K562 (cell line): Measurements from ENCODE around the gene SPIRE1. TPM values are rescaled to one million over a fixed set of nuclear protein-coding genes. Genes with fewer than 3 reads are reported as not detected.

Experiments used
- E2F8 ChIP-seq: fragments of 450-650 bp; IDR thresholded peaks from 2 replicates; pipeline ENCODE4 v1.7.1; 2018; ENCODE audit warnings: mild to moderate bottlenecking, low read depth; ENCODE audit not compliant: partially characterized antibody
- FOXJ2 ChIP-seq: fragments of 200-800 bp; sonication (Bioruptor generic); IDR thresholded peaks from 2 replicates; pipeline ENCODE4 v1.6.1; 2016; ENCODE audit warnings: missing genetic modification characterization, missing compliant biosample characterization
- OTX1 ChIP-seq: fragments of 450-650 bp; formaldehyde crosslinking; IDR thresholded peaks from 2 replicates; pipeline ENCODE4 v1.4.0; 2022; ENCODE audit warnings: mild to moderate bottlenecking
- THRAP3 ChIP-seq: fragments of 450-650 bp; IDR thresholded peaks from 2 replicates; pipeline ENCODE4 v1.6.1; 2016; ENCODE audit warnings: mild to moderate bottlenecking, inconsistent platforms, borderline replicate concordance
- ZBTB12 ChIP-seq: fragments of 250-450 bp; sonication (Bioruptor Pico); IDR thresholded peaks from 2 replicates; pipeline ENCODE4 v1.4.0; 2020
- ZNF655 ChIP-seq: fragments of 250-450 bp; sonication (Bioruptor Pico); IDR thresholded peaks from 2 replicates; pipeline ENCODE4 v1.5.0; 2021
- polyA plus RNA-seq, 8 experiments: library from polyadenylated mRNA; depleted of rRNA in 4 of 8; stranded (reverse) in 5 of 8; unstranded in 3 of 8; fragments of >200 nt; fragmentation: Nextera tagmentation in 2 of 8; fragmentation: Illumina TruSeq in 1 of 8; extraction: Ambion mirVana in 2 of 8; extraction: Trizol in 1 of 8; gene quantifications; 2 replicates each; pipeline versions ENCODE4 v1.2.1 to v1.2.3, GENCODE V29; 2011 to 2014; ENCODE audit warnings: inconsistent platforms in 1 of 8, missing spikeins in 1 of 8
- total RNA-seq, 7 experiments: library from RNA; depleted of rRNA in 6 of 7; stranded (reverse); fragments of >200 nt in 6 of 7; fragmentation: Illumina TruSeq in 2 of 7; extraction: Trizol in 2 of 7; gene quantifications; 2 replicates each; pipeline versions ENCODE4 v1.2.1 to v1.2.3, GENCODE V29; 2011 to 2021; ENCODE audit warnings: low replicate concordance in 1 of 7

The SPIRE1 gene
- total and polyA plus RNA-seq, 9 of the 15 experiments (the other 6 are each of a cell fraction or from before 2014, with no cell fraction given) = 2.9 to 14.0 (median 10.2) TPM

- TF ChIP-seq ZBTB12 (CRISPR knock-in tag) = no peak
- no peak for TF ChIP-seq FOXJ2 (tag)
- no peak for TF ChIP-seq E2F8
- TF ChIP-seq THRAP3 = no peak
- TF ChIP-seq OTX1 (CRISPR knock-in tag) = no peak
- no peak for TF ChIP-seq ZNF655 (CRISPR knock-in tag)
These were observed 205.1 kb downstream of the SPIRE1 start (continued) for GRCh38 chr18:12452784-12453183.
